GM19043 (cell line): ENCODE results near the gene NEBL.

Experiments used
- ATAC-seq: cut with Tn5 transposase; IDR thresholded peaks from one replicate; pipeline ENCODE4 v1.9.1; 2021; ENCODE audit warnings: low read depth; ENCODE audit not compliant: unreplicated experiment

The NEBL gene

GRCh38 chr10:20806487-20806886 is 90.6 kb downstream of the NEBL start:
- ATAC-seq: no peak

DNA sequence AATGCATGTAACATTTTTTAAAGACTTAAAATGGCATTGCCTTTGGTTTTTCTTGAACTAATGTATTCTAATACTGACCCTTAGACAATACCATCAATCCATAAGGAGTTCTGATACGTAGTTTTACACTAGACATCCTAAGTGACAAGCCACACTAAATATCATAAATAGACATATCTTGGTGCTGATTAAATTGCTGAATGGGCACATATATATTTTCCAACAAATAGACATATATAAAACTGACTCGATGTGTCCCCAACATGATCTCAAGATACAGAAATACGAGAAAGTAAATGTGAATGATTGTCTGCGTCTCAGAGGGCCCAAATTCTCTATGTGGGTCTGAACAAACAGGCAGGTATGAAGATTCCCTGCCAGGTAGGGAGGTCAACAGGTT is 99.8 kb downstream of the NEBL start:
- no peak for ATAC-seq

- no peak for ATAC-seq
Observed at GRCh38 chr10:20795391-20795790, 101.7 kb downstream of the NEBL start.

GRCh38 chr10:20785174-20785573 is 111.9 kb downstream of the NEBL start:
- no peak for ATAC-seq

DNA sequence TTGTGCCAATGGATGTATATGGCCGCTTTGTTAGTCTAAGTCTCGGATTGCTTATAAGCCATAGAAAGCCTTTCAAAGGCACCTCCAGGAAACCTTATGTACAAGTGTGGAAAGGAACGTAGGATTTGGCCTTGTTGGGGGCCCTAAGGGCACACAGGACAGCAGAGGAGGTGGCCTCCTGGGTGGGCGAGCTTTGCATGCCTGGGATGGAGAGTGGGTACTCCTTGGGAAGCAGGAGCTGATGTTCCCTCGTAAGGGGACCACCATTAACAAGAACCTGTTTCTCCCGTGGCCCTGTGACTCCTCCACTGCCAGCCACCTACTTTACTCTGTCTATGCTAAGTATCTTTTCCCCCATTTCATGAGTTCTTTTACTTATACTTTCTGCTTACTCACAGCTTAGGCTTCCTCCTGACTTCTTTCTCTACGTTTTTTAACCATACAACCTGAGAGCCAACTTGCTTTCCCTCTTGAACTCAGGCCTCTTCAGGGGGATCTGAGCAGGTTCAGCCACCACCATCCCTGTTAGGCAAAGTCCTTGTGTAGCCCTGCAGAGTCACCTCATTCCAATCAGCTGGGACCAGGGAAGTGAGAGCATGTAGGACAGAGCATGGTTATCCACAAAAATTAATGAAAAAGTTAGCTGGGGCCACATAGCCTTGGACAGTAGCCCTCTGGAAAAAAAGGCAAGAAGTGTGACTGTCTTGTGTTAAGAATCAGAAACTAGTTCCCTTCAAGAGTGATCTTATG is 118.9 kb downstream of the NEBL start:
- ATAC-seq: no peak

GRCh38 chr10:20776384-20777118 is 120.6 kb downstream of the NEBL start:
- no peak for ATAC-seq

- no peak for ATAC-seq
Observed at GRCh38 chr10:20771051-20771450, 126.1 kb downstream of the NEBL start.

- ATAC-seq: no peak
Observed at GRCh38 chr10:20769481-20769880, 127.6 kb downstream of the NEBL start.

DNA sequence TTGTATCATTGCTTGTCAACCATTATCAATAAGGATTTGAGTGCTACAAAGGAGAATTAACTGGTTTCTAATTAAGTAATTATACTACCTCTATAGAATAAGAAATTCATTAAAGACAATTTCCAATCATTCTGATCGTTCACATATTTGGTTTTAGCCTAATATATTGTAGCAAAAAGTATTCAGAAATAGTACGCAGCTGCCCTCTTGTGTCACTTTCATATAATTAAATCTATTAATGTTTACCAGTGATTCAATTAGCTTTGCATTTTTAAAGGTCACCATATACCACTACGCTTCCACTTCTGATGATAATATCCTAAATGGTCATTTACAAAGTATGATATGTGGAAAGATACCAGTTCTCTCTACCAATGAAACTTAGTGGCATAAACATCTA is 128.3 kb downstream of the NEBL start:
- ATAC-seq: no peak

DNA sequence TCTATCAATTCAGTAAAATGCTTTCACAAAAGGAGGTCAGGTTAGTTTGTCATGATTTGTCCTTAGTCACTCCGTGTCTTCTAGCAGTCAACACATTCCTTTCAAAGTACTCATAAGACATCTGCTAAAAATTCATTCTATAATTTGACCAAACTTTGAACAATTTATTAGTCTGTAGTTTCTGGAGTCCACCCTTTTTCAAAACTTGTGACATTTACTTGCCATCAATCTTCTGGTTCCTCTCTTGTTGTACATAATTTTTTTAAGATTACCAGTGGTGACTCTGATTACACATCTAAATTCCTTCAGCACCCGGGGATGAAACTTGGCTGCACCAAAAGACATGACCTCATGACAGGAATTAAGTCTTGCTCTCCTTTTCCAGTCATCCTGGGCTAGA is 130.1 kb downstream of the NEBL start:
- no peak for ATAC-seq

GRCh38 chr10:20765066-20765465 is 132.0 kb downstream of the NEBL start:
- ATAC-seq: no peak

- ATAC-seq: no peak
Observed at GRCh38 chr10:20760460-20760859, 136.7 kb downstream of the NEBL start.

GRCh38 chr10:20748551-20748950 is 148.6 kb downstream of the NEBL start:
- no peak for ATAC-seq

DNA sequence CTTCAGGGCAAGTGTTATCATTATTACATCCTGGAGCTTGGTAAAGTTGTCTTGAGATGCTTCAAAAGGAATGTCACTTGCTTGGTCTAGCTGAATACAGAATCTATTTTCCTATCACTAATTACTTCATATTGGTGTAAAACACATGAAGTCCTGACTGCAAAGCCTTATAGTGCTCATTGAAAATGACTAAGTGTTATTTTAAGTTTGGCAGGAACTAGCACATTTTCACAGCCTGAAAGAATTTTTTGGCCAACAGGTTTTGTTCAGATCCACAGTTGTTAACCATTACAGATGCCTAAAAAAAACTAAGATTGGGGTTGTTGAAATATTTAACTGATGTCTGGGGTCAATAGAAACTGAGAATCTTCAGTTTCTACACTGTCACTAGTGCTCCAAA is 149.3 kb downstream of the NEBL start:
- no peak for ATAC-seq

GRCh38 chr10:20746856-20747255 is 150.3 kb downstream of the NEBL start:
- ATAC-seq: no peak

DNA sequence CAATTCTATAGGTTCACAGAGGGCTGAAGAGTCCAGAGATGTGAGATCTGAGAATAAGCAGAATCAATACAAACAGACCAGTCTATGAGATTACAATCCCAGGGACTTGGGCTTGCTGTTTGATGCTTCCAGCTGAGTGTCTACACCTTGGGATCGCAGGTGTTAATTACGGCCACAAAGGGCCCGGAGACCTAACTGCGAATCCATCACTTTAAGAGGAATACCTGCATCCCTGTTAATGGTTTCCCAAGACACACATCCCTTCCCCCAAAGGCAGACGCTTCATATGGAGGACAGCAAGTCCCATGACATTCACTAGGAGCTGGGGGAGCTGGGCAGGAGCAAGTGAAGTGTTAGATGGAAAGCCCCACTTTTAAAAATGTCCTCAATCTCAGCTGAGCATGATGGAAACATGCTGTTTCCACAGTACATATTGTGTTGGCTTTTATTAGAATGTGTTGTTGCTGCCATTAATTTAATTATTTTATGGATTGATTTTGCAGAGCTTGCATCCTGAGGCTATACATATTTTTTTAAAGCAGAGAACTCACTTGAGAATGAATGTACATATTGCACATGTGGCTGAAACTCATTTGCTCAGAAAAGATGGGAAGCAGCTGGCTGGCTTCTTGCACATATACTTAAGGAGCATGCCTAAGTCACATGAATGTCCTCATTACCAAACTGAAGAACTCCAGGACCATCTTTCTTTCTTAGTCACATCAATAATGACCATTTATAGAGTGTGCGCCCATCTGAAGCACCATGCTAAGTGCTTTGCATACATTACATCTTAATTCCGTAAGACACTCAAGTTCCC is 151.3 kb downstream of the NEBL start:
- ATAC-seq: no peak

DNA sequence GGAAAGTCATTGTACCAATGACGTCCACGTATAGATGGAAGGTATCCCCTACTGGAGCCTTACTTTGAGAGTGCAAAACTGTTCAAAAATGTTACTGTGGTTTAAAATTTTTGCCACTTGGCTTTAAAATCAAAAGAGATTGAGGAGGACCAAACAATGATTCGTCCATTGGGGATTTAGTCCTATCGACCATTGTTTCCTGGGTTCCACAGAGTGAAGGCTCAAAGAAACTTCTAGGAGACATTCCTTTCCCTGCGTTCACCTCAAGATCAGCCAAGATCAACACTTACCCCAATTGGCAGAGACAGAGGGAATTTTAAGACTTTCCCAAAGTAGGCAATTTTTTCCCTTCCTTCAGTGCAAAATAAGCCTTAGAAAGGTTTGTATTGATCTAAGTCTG is 152.3 kb downstream of the NEBL start:
- no peak for ATAC-seq

- no peak for ATAC-seq
Observed at GRCh38 chr10:20743942-20744341, 153.2 kb downstream of the NEBL start.

GRCh38 chr10:20742737-20743541 is 154.2 kb downstream of the NEBL start:
- ATAC-seq: no peak

DNA sequence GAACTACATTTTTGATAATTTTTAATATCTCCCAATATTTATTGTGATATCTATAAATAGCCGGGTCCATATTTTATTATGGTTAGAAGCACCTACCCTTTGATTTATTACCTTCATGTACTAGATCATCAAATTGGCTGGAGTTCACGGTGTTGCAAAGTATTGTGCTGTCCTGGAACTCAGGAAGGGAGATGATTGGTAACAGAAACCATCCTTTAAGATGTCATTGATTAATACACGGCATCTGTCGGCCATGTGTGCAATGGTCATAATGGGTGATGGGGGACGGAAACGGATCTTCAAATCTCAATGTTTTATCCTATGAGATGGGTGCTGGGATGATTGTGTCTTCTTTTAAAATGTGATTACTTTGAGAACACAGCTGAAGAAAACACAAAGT is 157.0 kb downstream of the NEBL start:
- ATAC-seq: no peak

- no peak for ATAC-seq
Observed at GRCh38 chr10:20737107-20737506, 160.0 kb downstream of the NEBL start.
